ENCODE results near the gene DSCAM.

DSCAM gene

DNA sequence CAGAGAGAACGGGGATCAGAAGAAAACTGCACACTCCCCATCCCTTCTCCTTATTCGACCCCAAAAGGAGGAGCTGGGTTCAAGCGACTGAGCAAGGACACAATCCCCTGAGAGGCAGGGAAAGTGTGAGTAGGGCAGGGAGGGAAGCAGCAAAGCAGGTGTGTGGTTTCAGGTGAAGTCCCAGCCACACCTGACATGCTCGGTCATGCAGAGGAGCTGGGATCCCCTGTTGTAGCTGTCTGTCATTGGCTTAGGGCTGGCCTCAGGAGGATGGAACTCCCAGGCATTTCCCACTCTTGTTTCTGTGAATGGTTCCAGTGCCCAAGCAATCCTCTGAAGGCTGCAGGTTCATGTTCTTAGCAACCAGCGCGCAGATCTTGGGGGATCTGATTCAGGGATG lies 150.7 kb downstream of the DSCAM start:
- no peak for DNase-seq

DNA sequence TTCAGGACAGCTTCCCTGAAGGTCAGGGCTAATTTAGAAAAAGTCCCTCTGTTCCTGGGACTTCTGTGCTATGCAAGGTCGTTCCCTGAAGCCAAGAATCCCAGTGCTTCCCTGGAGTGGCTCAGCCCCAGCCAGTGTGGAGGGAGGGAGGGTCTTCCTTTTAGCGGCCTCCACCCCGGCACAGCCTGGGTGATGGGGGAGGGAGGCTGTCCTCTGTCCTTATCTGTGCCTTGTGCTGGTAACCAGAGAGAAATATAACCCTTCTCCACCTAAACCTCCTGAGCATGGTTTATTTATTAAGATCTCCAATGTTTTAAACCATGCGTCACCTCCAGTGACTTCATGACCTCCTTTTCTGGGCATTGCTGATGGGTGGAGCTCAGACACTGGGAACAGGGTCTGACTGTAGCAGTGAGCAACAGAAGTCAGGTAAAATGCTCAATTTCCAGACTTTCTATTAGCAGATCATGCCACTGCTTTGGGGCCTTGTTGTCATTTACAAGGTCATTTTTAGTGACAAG lies 157.1 kb downstream of the DSCAM start:
- no peak for DNase-seq

DNA sequence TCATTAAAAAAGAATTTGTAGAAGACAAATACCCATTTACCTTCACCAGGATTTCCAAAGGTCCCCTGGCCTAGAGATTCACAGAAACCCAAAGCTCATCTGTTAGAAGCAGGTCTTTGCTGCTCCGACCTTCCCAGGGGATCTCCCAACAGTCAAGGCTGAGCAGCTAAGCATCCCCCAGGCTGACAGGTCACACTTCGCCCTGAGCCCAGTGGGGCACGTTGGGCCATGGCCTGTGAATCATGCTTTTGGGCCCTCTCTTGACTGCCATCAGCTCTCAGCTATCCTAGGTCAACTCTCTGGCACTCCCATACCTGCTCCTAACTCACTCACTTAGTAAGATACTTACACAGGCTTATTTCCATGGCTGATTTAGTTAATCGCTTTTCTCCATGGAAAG lies 157.7 kb downstream of the DSCAM start:
- DNase-seq = no peak

DNA sequence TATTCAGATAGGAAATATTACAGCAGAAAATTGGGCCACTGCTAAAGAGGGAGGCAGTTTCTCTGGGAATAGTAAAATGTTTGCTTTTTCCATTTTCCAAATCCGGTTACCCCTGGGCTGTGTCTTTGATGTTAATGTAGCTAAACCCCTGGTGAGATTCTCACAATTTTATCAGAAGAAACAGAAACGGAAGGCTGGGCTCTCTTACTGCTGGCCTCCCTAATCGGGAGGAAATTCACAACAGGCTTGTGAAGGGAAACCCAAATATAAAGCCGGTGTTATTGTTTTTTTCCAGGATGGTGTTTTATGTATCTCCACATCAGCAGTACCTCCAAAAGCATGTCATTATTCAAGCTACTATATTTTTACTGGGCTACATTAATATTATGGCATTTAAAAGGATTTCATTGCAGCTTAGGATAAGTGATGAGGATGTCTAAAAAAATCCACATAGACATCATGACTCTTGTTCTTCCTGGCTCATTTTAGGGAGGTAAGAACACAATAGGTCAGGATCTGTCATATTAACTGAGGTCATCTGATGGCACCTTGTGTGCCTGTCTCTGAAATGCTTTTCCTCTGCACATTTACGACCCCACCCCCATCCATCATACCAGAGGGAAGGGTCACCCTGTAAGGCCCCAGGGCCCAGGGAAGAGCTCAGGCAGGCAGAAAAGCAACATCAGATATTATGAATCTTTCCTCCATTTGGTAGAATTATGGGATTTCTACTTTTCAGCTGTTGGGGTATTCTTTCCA lies 158.7 kb downstream of the DSCAM start:
- DNase-seq = no peak

DNA sequence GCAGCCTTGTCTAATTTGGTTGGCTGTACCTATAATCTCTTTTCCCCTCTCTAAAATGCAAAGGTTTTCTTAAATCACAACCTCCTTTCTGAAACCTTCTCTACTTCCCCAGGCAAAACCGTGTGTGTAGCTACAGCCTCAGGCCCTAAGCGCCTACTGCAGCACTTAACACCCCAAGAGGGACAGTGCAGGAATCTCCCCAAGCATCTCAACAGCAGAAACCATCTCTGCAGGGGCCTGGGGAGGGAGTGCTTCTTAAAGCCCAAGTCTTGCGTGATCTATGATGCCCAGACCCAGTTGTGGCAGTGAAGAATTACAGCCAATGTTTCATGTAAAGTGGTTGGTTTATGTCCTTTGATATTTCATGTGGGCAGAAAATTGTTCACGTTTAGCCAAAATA lies 159.3 kb downstream of the DSCAM start:
- no peak for DNase-seq

DNA sequence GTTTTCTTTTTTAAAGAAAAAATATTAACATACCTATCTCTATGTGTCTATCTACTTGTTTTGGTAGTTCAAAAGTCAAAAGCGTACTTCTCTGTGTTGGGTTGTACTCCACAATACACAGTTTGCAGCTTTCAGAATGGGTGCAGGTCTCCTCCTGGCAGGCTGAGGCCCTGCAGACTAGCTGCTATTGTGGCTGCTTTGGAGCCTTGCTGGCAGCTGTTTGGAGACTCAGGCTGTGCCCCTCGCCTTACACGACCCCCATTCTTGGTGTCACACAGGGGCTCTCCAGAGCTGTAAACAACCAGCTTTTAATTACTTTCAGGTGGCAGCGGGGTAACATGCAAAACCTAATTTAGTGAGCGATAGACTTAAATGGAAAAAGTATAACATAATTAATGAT lies 160.4 kb downstream of the DSCAM start:
- DNase-seq = no peak

DNA sequence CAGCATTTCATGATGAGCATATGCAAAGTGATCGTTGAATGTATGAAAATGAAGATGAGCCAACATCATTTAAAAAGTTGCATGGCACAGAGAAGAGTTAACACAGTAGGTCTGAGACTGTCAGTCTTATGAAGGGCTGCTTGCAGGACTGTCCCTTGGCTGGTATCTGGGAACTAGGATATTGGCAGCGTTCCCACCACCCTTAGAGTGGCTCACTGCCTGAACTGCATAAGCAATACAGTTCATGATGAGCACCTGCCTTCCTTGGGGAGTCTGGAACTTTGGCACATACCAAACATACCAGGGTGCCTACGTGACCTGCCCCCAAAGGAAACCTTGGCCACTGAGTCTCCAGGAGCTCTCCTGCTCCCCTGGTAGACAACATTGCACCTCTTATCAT lies 161.8 kb downstream of the DSCAM start:
- DNase-seq = no peak

DNA sequence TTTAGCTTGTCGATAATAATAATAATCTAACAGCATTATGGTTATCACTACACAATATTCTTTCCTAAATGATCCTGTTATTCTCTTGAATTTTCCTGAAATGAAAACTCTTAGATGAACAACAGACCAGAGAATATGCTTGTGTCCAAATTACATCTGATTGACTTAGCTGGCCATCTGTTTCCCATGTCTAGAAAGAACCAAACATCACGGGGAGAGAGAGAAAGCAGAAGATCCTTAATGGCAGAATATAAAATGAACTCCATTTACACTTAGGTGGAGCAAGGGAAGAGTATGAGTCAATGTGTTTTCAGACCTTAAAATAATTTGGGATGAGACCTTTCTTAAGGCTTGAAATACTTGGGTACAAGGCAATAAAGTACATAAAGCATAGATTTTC lies 162.2 kb downstream of the DSCAM start:
- no peak for DNase-seq

DNA sequence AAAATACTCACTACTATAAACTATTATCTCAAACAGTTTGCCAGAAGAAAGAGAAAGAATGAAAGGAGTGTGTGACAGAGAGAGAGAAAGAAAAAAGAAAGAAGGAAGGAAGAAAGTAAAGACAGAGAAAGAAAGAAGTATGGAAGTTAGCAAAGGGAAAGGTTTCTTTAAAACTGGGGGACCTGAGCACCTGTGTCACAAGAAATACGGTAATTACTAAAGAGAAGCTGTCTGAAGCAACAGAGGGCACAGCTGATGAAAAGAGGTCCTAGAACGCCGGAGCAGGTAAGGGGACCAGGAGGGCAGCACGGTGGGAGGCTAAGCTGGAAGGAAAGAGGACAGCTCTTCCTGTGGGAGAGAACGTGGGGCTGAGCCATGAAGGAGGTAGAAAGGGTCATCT lies 163.6 kb downstream of the DSCAM start:
- no peak for DNase-seq

DNA sequence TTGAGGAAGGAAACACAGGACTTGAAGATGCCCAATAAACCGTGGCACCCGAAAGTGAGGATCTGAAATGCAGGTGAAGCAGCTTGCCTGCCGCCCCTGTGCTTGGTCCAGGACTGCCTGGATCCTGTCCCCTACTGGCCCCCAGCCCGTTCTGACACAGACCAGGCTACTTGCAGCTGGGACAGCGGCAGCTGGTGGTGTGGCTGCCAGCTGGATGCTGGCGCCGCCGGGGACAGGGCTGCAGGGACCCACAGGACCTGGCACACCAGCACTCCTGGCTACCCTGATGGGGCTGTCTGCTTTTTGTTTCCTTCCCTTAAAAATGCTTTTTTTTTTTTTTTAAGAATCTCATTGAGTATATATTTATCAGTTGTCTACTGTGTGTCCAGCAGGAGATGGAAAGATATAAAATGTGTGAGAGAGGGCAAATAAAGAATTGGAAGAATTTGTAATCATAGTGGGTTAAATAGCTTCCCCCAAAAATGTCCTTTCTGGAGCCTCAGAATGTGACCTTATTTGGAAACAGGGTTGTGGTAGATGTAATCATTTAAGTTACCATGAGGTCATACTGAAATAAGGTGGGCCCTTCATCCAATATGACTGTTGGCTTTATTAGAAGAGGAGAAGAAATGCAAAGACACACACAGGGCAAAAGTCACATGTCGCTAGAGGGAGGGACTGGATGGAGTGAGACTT lies 165.6 kb downstream of the DSCAM start:
- DNase-seq = no peak

DNA sequence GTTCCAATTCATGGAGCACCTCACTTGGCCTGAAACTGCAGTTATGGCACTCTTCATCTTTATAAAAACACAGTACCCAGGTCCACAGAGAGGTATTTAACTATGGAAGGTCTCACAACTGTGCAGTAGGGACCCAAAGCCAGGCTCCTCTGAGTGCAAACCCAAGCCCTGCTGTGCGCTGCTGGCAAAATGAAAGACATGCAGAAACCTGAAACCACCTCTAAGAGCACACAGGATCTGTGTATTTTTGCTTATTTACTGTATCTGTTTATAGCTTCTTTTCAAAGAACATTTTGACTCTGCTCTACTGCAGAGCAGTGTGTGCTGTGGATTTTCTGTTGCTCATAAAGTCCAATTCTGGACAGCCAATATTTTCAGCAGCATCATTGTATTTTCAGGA lies 166.6 kb downstream of the DSCAM start:
- no peak for DNase-seq

DNA sequence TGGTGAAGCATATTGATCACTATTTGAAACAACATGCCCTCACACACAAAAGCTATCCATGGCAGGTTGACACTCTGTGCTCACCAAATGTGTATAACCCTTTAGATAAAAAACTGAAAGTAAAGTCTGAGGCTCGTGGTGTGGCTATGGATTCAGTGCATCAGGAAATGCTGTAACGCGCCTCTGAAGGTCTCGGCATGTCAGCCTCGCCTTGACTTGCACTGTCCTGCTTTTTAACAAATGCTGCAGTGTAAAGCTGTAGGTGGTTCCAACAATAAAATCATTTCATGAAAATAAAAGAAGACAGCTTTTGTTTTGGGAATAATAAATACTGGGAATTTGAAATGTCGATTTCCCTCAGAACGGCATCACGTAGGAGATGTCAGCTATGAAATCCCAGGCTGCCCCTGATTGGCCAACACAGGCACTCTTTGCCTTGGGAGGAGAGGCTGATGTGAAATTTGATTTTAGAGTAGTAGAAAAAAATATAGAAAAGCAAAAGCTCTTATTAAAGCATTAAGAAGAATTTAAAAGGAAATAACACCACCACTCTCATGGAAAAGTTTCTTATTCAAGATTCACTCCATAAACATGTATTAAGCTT lies 168.2 kb downstream of the DSCAM start:
- DNase-seq = no peak

DNA sequence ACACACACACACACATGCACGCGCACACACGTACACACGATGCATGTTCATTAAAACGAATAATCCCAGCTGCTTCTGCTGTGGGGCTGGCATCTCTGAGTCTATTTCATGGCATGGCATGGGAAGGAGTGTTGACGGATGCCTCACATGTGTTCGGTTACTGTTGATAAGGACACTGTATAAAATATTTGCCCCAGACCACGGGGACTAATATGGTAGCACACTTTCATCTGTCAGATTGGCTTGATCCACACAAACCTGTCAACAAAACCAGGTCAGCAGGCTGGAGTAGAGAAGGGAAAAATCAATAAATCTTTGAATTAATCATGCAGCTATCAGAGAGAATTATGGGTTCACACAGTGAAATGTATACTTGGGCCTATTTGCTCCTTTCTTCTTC lies 171.9 kb downstream of the DSCAM start:
- no peak for DNase-seq

DNA sequence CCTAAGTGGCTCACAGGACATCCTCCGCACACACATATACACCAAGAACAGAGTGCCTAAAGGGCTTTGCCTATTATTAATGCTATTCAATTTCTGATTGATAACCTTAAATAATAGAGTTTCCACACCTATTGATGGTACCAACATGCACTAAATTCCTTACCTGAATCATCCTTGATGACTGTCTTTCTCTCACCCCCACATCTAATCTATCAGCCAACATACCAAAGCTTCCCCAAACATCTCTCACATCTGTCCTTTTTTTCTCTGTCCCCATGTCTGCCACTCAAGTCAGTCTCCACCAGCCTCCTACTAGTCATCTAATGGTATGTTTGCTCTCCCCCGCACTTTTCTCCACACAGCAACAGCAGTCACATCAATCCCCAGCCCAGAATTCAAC lies 174.4 kb downstream of the DSCAM start:
- DNase-seq = no peak

DNA sequence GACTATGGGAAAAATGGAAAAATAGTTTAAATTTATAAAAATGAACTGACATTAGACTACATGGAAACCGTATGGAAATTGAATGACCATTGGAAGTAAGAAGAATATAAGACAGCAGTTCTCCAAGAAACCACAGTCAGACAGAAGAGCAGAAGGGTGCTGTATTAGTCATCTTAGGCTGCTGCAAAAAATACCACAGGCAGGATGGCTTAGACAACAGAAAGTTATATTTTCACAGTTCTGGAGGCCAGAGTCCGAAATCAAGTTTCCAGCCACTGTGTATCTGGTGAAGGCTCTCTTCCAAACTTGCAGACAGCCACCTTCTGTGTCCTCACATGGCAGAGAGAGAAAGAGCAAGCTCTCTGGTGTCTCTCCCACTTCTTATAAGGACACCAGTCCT lies 175.2 kb downstream of the DSCAM start:
- no peak for DNase-seq

DNA sequence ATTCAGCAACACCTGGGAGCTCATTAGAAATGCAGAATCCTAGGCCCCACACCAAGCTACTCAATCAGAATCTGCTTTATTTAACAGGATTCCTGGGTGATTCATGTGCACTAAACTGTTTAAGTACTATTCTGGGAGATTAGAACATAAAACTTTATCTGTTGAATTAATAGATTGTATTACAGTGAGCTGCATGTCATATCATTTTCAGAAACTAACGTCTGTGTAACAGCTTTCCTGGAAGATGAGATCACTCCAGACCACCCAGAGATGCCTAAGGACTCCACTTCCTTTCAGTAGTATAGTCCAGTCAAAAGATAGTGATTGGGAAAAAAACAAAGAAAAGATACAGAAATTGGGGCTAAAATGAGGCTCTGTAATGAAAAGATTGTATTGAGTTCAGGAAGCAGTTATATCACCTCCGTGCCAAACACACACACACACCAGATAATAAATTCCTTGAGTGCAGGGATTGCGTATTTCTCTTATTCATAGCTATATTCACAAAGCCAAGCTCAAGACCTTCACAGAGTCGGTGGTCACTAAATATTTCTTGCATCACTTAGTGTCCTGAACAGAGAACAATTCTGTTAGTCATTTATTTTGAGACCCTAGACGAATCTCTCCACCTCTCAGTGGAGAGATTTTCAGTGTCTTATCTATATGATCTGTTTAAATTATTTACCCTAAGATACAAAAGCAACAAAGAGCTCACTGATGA lies 178.2 kb downstream of the DSCAM start:
- DNase-seq = no peak

DNA sequence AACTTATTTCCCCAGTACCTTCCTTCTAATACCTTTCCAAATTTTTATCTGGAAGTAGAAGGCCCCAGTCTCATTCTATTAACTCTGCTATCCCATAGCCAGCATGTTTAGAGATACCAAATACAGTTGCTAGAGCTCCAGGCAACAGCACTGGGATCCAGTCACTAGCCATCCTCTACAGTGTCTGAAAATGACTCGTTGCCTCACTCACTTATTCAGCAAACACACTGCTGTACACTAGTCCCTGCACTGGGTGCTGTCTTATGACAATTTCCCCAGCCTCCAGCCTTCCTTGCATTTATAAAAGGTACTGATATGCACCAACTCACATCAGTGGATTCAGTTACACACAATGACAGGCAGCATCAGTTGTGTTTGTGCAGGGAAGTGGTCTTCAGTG lies 179.0 kb downstream of the DSCAM start:
- no peak for DNase-seq

DNA sequence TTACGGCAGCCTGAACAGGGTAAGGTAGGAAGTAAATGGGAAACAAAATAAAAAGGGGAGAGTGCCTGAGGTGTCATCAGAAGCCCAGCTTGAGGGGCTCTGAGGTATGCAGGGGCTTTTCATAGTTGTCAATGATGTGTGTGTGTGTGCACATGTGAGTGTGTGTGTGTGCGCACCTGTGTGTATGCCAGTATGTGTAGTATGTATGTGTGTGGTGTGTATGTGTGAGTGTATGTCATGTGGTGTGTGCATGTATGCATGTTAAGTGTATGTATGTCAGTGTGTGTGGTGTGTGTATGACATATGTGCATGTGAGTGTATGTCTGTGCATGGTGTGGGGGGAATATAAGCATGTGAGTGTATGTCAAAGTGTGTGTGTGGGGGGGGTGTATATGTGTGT lies 184.1 kb downstream of the DSCAM start:
- DNase-seq = no peak

DNA sequence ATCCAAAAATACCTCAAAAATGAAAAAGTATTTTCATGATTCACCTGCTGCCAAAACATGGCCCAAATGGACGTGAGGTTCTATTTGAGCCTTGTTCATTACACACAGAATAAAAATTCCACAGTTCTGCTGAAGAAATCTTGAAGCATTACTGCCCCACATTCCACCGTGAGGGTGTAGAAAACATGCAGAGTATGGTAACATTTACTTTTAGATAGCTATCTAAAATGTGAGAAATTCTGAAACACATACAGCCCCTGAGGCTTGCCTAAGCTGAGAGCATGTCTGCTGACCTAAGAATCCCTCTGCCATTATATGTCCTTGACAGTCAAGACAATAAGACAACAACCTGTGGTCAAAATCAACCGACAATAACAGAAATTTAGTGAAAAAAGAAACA lies 186.5 kb downstream of the DSCAM start:
- DNase-seq = no peak

DNA sequence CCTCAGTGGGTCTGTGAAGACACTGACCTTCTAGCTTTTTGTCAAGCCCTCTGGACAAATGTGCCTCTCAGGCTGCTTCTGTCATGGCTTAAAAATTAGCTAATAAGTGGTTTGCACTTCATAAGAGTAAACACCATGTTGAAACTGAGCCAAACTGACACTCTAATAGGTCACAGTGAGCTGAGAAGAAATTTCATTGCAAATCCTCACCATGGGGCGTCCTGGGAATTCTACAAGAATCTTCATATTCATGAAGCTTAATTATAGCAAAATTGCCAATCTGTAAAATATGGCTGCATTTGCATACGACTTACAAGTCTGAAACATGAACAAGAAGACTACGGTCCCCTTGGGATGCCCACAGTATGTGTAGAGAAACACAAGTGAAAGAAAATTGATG lies 188.6 kb downstream of the DSCAM start:
- DNase-seq = no peak

DNA sequence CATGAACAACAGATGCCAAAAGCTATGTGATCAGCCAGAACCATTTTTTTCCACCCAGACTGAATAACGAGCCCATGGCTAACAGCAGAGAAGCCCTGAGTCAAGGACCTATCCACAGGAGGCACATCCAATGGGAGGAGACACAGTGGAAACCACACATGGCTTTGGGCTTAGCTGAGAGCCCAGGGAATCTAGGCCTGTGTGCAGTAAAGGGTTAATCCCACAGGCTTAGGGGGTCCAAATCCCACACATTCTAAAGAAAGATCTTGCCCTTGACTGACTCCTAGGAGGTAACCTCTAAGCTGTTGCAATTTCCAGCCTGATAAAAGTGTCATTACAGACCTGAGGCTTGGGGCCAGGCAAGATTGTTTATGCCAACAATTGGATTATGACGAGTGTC lies 194.5 kb downstream of the DSCAM start:
- no peak for DNase-seq

DNA sequence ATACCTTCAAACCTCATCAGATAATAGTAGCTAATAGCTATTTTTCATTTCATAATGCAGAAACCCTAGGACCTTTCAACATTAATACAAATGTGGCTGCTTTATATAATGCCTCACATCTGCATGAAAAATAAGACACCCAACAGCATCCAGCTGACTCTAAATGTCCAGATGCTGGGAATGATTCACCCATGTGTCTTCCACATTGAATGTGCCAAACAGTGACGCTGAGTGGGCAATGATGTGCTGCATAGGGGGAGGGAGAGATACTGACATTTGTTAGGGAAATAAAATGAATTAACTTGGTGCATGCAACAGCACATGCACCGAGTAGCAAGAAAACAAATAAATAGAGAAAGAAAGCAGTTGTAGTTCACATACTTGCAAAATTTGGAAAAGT lies 199.3 kb downstream of the DSCAM start:
- DNase-seq = no peak

DNA sequence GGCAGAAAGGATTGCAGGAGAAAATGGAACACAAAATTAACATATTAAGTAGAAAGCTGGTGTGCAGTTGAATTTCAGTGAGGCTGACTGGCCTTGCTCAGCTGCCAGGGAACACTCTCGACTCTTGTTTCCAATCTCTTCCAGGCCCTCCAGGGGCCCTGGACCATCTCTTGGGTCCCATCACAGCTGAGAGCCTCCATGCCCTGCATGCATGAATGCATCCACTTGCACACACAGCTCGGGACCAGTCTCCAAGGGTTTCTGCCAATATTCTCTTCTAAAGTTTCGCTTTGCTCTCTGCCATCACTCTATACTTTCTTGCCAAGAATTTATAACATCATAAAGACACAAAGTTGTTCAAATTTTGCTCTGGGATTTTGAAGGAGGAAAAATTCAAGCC lies 200.3 kb downstream of the DSCAM start:
- no peak for DNase-seq

DNA sequence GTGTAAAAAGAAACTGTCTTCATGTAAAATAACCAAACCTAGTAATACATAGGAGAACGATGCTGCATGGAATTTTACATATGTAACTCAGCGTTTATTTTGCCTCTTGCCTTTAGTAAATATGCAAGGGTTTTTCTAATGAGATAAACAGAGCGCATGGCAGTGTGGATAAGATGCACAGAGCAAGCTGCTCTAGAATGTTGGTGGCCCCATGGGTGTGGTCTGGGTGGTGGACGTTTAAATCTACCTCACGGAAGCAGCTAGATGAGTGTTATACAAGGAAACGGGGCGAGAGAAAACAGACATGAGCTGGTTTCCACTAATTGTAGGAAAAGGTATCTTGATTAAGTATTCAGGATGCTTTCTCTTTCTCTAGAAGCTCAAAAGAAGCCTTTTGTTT lies 205.9 kb downstream of the DSCAM start:
- no peak for DNase-seq
